ENCODE measurements around the gene ZBTB39.

GRCh38 chr12:56995930-56996496 is 10.3 kb downstream of the ZBTB39 start:
- TF ChIP-seq CTCF (conservative IDR thresholded peaks at IDR 0.05) = no peak
- no peak for TF ChIP-seq EZH2 (IDR thresholded peaks at IDR 0.05; ENCODE audit: low read depth)
